Esophagus squamous epithelium (tissue), 4 donors: ENCODE data around the gene DNAH8.

Source experiments
- POLR2A ChIP-seq, 4 donors: fragments of 450-650 bp; IDR thresholded peaks; one replicate each; pipeline ENCODE4 v1.6.1; 2017; ENCODE audit warnings: antibody characterized with exemption in 4 of 4, mild to moderate bottlenecking in 4 of 4, moderate library complexity in 3 of 4
- TF ChIP-seq, protein P1 (sequence below), 6 experiments: fragments of 450-650 bp in 4 of 6; fragments of 200-600 bp in 2 of 6; sonication (generic) in 2 of 6; IDR thresholded peaks; one replicate each; pipeline ENCODE4 v1.5.1; 2016 to 2019; ENCODE audit warnings: antibody characterized with exemption in 6 of 6, mild to moderate bottlenecking in 4 of 6, moderate library complexity in 4 of 6

- no peak for TF ChIP-seq POLR2A (IDR thresholded peaks at IDR 0.05)
- TF ChIP-seq, protein P1, sequence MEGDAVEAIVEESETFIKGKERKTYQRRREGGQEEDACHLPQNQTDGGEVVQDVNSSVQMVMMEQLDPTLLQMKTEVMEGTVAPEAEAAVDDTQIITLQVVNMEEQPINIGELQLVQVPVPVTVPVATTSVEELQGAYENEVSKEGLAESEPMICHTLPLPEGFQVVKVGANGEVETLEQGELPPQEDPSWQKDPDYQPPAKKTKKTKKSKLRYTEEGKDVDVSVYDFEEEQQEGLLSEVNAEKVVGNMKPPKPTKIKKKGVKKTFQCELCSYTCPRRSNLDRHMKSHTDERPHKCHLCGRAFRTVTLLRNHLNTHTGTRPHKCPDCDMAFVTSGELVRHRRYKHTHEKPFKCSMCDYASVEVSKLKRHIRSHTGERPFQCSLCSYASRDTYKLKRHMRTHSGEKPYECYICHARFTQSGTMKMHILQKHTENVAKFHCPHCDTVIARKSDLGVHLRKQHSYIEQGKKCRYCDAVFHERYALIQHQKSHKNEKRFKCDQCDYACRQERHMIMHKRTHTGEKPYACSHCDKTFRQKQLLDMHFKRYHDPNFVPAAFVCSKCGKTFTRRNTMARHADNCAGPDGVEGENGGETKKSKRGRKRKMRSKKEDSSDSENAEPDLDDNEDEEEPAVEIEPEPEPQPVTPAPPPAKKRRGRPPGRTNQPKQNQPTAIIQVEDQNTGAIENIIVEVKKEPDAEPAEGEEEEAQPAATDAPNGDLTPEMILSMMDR (IDR thresholded peaks at IDR 0.05), result no peak
Measured at GRCh38 chr6:38935051-38935450, 219.9 kb downstream of the DNAH8 start.
